Naive thymus-derived CD4-positive, alpha-beta T cell (primary cell): Measurements from ENCODE around the gene TMEM63C. TPM values are rescaled to one million over a fixed set of nuclear protein-coding genes. Genes with fewer than 3 reads are reported as not detected.

Experiments
- ATAC-seq: fragments of 150-1000 bp; cut with Tn5 transposase; 2 replicates; pipeline ENCODE4 v1.10.0; 2021; ENCODE audit warnings: mild to moderate bottlenecking, moderate library complexity
- CTCF ChIA-PET: fragments of 350-600 bp; sonication (Branson Sonifier 250); formaldehyde crosslinking; loops from one replicate; lab custom pipeline; 2021; ENCODE audit warnings: antibody characterized with exemption; lab: Charles Lee
- POLR2A ChIA-PET: fragments of 350-600 bp; sonication (Branson Sonifier 250); formaldehyde crosslinking; loops from one replicate; lab custom pipeline; 2021; ENCODE audit warnings: antibody characterized with exemption, inconsistent platforms; lab: Charles Lee
- DNase-seq, 9 donors: peaks; one replicate each; pipeline versions ENCODE4 v3.0.0 to v3.0.0-alpha.2; 2020 to 2022; ENCODE audit warnings: mixed read lengths in 1 of 9
- H3K27ac ChIP-seq: one replicate; pipeline ENCODE4 v1.7.0; 2013; ENCODE audit warnings: mild to moderate bottlenecking, low read depth, low read length, moderate library complexity
- H3K27me3 ChIP-seq, 2 donors: one replicate each; pipeline ENCODE4 v1.7.0; 2013; ENCODE audit warnings: low read length in 2 of 2, mild to moderate bottlenecking in 2 of 2, moderate library complexity in 2 of 2; ENCODE audit not compliant: control insufficient read depth in 2 of 2, insufficient read depth in 2 of 2
- H3K36me3 ChIP-seq, 3 experiments: 1 replicate in 2 of 3; 2 replicates in 1 of 3; pipeline ENCODE4 v1.7.0; 2013; ENCODE audit warnings: low read length in 3 of 3, mild to moderate bottlenecking in 3 of 3, moderate library complexity in 1 of 3; ENCODE audit not compliant: insufficient read depth in 3 of 3, control insufficient read depth in 2 of 3
- H3K4me1 ChIP-seq, 2 donors: one replicate each; pipeline ENCODE4 v1.7.0; 2013; ENCODE audit warnings: low read length in 2 of 2, mild to moderate bottlenecking in 2 of 2, moderate library complexity in 1 of 2; ENCODE audit not compliant: control insufficient read depth in 2 of 2, insufficient read depth in 2 of 2
- H3K4me3 ChIP-seq: 2 replicates; pipeline ENCODE4 v1.7.0; 2013; ENCODE audit warnings: mild to moderate bottlenecking, low read length
- H3K9me3 ChIP-seq, 3 experiments: 1 replicate in 2 of 3; 2 replicates in 1 of 3; pipeline ENCODE4 v1.7.0; 2013; ENCODE audit warnings: low read length in 3 of 3; ENCODE audit not compliant: control insufficient read depth in 2 of 3
- H3K27ac Mint-ChIP-seq, 9 donors: one replicate each; pipeline ENCODE4 v1.8.0; 2020 to 2022; ENCODE audit warnings: mixed read lengths in 9 of 9, mild to moderate bottlenecking in 8 of 9, moderate library complexity in 5 of 9, inconsistent platforms in 2 of 9
- H3K27me3 Mint-ChIP-seq, 5 donors: one replicate each; pipeline ENCODE4 v1.8.0; 2021 to 2022; ENCODE audit warnings: mixed read lengths in 5 of 5, mild to moderate bottlenecking in 1 of 5
- H3K36me3 Mint-ChIP-seq, 5 donors: one replicate each; pipeline ENCODE4 v1.8.0; 2020 to 2022; ENCODE audit warnings: mixed read lengths in 5 of 5, mild to moderate bottlenecking in 3 of 5, inconsistent platforms in 1 of 5
- H3K4me1 Mint-ChIP-seq, 7 donors: one replicate each; pipeline ENCODE4 v1.8.0; 2020 to 2022; ENCODE audit warnings: mixed read lengths in 7 of 7, mild to moderate bottlenecking in 3 of 7, inconsistent platforms in 1 of 7
- H3K4me3 Mint-ChIP-seq, 10 donors: one replicate each; pipeline ENCODE4 v1.8.0; 2020 to 2022; ENCODE audit warnings: mild to moderate bottlenecking in 10 of 10, mixed read lengths in 10 of 10, moderate library complexity in 6 of 10, inconsistent platforms in 2 of 10
- H3K9me3 Mint-ChIP-seq, 11 donors: one replicate each; pipeline ENCODE4 v1.8.0; 2020 to 2022; ENCODE audit warnings: mixed read lengths in 11 of 11, mild to moderate bottlenecking in 4 of 11, inconsistent platforms in 1 of 11, moderate library complexity in 1 of 11
- intact Hi-C, 2 donors: fragments of 100-400 bp; cut with micrococcal nuclease; formaldehyde crosslinking; loops; one replicate each; pipeline ENCODE4 v1.15.1; 2023
- polyA plus RNA-seq, 2 donors: library from polyadenylated mRNA; unstranded; fragments of 300-500 nt; fragmentation: Illumina TruSeq; gene quantifications; one replicate each; pipeline ENCODE4 v1.2.3, GENCODE V29; 2021
- total RNA-seq, 6 experiments: library from RNA in 5 of 6; stranded (reverse) in 5 of 6; gene quantifications; 1 replicate in 5 of 6; 2 replicates in 1 of 6; pipeline ENCODE4 v1.2.3 and lab custom pipeline; 2021 to 2026

TMEM63C gene
- total and polyA plus RNA-seq, 7 experiments from 2014 or later, result 0.46 to 4.9 (median 0.80) TPM; not detected in 2

DNA sequence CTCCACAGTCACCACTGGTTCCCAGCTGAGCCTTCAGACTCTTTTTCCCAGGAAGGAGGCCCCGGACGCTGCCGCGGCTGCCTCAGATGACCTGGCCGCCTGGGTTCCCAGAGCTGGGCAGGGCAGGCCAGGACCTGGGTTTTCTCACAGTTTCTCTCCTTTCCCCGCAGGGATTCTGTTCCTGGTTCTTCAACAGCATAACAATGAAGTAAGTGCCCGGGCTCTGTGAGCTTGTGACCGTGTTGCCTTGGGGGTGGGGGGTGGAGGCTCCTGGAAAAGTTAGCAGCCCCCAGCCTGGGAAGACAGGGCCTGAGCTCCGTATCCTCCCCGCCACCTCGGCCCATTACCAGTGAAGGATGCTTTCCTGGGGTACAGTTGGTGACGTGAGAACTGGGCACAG, 43.7 kb downstream of the TMEM63C start:
- H3K27ac ChIP-seq, result no peak overlapping the region
- H3K36me3 ChIP-seq, result no peaks in the 10 kb centered on the region
- DNase-seq (no peak), ATAC-seq (no peak)
- no peak overlapping the region for H3K4me3 ChIP-seq
- H3K27me3 ChIP-seq, result no peaks in the 10 kb centered on the region
- H3K4me1 ChIP-seq, result no peaks in the 10 kb centered on the region
- Mint-ChIP-seq H3K36me3 (peaks cover 0 to 4% (median 0%) of the 10 kb centered on the region in 5 donors), H3K9me3 (peaks cover 0 to 2% (median 0%) of the 10 kb centered on the region in 11 donors), H3K4me3 (no peak overlapping the region), H3K27me3 (peaks cover 0 to 9% (median 0%) of the 10 kb centered on the region in 5 donors), H3K27ac (no peak overlapping the region), H3K4me1 (no peaks in the 10 kb centered on the region)
- ChIA-PET CTCF (no interaction called here), POLR2A (no interaction called here)
- intact Hi-C loops, result no loop called here
- H3K9me3 ChIP-seq, result no peaks in the 10 kb centered on the region

DNA sequence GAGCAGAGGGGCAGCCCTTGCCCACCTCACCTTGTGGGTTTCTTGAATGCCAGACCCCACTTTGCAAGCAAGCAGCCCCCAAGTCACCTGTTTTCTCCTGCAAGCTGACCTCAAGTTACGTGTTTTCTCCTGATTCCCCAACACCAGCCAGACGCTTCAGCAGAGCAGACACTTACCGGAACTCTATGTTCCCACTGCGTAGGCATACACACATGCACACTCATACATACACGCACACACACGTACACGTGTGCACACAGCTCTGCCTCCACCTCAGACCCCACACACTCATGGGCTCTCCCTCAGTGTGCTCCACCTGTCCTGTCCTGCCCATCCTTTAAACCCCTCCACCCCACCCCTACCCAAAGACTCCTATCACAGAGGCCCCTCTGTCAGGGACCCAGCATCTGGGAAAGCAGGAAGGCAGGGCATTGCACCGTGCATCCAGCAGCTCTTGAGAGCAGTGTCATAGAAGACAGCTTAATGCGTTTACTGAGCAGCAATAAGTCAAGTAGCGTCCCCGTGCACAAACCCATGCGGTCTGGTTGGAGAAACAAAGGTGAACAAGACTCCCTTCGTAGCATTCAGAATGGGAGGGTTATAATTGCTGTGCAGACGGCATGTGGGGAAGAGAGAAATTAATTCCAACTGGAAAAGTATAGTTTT, 44.4 kb downstream of the TMEM63C start:
- Histone ChIP-seq H3K27me3 (no peaks in the 10 kb centered on the region), H3K9me3 (peaks cover 0 to 3% (median 0%) of the 10 kb centered on the region in 3 experiments), H3K36me3 (no peaks in the 10 kb centered on the region), H3K27ac (no peak overlapping the region), H3K4me3 (no peak overlapping the region), H3K4me1 (no peaks in the 10 kb centered on the region)
- CTCF ChIA-PET, result no interaction called here
- DNase-seq, result no peak
- ATAC-seq, result no peak
- Mint-ChIP-seq H3K9me3 (peaks cover 0 to 4% (median 0%) of the 10 kb centered on the region in 11 donors), H3K4me1 (no peaks in the 10 kb centered on the region), H3K27ac (no peak overlapping the region), H3K27me3 (peaks cover 0 to 9% (median 0%) of the 10 kb centered on the region in 5 donors), H3K4me3 (no peak overlapping the region), H3K36me3 (peaks cover 0 to 4% (median 0%) of the 10 kb centered on the region in 5 donors)
- POLR2A ChIA-PET, result no interaction called here
- intact Hi-C loops, result no loop called here

DNA sequence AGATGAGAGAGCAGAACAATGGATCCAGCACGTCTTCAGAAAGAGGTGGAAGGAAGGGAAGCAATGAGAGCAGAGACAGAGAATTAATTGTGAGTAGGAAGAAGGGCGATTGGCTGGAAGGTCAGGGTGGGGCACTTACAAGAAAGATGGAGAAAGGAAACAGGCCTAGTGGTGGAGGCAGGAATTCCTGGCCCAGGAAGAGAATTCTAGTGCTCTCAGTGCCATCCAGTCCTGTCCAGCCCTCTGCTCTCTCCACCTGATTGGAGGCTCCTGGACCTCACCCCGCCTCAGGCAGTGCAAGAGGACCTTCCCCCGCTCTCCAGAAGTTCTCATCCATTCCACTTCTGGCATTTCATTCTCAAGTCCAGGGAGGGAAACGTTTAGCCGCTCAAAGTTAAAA, 46.5 kb downstream of the TMEM63C start:
- Histone ChIP-seq H3K27ac (no peak overlapping the region), H3K9me3 (peaks cover 0 to 4% (median 0%) of the 10 kb centered on the region in 3 experiments), H3K36me3 (no peaks in the 10 kb centered on the region), H3K4me3 (no peak overlapping the region), H3K27me3 (no peaks in the 10 kb centered on the region), H3K4me1 (no peaks in the 10 kb centered on the region)
- Mint-ChIP-seq H3K27ac (no peak overlapping the region), H3K27me3 (peaks cover 0 to 9% (median 0%) of the 10 kb centered on the region in 5 donors), H3K4me3 (no peak overlapping the region), H3K9me3 (peaks cover 0 to 6% (median 0%) of the 10 kb centered on the region in 11 donors), H3K4me1 (no peaks in the 10 kb centered on the region), H3K36me3 (peaks cover 0 to 4% (median 0%) of the 10 kb centered on the region in 5 donors)
- DNase-seq (no peak), ATAC-seq (no peak)
- intact Hi-C loops, result no loop called here
- ChIA-PET POLR2A (no interaction called here), CTCF (interaction anchor here (0.7 kb wide), 1 partner anchor 546 kb away, joined by 3 read pairs; no protein-coding TSS in a partner anchor)

DNA sequence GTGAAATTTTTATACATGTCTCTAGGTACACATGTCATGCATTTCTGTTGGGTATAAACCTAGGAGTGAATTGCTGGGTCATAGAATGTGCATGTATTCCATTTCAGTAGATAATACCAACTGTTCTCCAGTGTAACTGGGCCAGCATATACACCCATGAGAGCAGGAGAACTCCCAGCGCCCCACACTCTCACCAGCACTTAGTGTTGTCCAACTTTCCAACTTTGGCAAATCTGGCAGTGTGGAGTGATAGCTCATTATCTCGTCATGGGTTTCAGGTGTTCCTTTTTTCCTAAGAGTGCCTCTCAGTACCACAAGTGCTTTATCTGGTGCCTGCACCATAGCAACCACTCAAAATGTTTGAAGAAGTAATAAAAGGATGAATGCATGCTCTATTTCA, 49.3 kb downstream of the TMEM63C start:
- no peaks in the 10 kb centered on the region for H3K4me1 Mint-ChIP-seq
- peaks cover 0 to 6% (median 0%) of the 10 kb centered on the region in 11 donors for H3K9me3 Mint-ChIP-seq
- H3K4me3 Mint-ChIP-seq, result no peak overlapping the region
- H3K36me3 Mint-ChIP-seq, result peaks cover 0 to 4% (median 0%) of the 10 kb centered on the region in 5 donors
- no peak for ATAC-seq
- H3K27me3 Mint-ChIP-seq, result peaks cover 0 to 9% (median 0%) of the 10 kb centered on the region in 5 donors
- Histone ChIP-seq H3K9me3 (peaks cover 0 to 4% (median 0%) of the 10 kb centered on the region in 3 experiments), H3K4me3 (no peak overlapping the region), H3K4me1 (no peaks in the 10 kb centered on the region), H3K27ac (no peak overlapping the region), H3K36me3 (no peaks in the 10 kb centered on the region), H3K27me3 (no peaks in the 10 kb centered on the region)
- ChIA-PET POLR2A (no interaction called here), CTCF (no interaction called here)
- intact Hi-C loops, result no loop called here
- DNase-seq, result no peak
- no peak overlapping the region for H3K27ac Mint-ChIP-seq

DNA sequence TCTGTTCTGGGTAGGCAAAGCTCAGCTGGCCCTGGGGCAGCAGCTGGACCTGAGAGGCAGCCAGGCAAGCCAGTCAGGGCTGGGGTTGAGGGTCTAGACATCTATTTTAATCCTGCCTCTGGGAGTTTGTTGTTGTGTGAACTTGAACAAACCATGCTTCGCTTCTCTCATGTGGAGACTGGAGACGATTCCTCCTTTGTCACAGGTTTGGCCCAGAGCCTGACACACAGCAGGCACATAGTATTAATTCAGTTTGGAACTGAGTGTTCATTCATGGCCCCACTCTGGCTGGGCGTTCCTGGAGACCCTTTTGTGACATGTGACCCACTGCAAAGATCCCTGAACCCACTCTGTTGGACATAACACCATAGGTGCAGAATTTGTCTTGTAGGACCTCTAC, 50.1 kb downstream of the TMEM63C start:
- H3K27ac ChIP-seq, result no peak overlapping the region
- H3K4me1 ChIP-seq, result no peaks in the 10 kb centered on the region
- no peak overlapping the region for H3K27ac Mint-ChIP-seq
- POLR2A ChIA-PET, result no interaction called here
- H3K27me3 ChIP-seq, result no peaks in the 10 kb centered on the region
- H3K9me3 Mint-ChIP-seq, result peaks cover 0 to 6% (median 0%) of the 10 kb centered on the region in 11 donors
- H3K4me3 Mint-ChIP-seq, result no peak overlapping the region
- H3K36me3 Mint-ChIP-seq, result peaks cover 0 to 4% (median 0%) of the 10 kb centered on the region in 5 donors
- peaks cover 0 to 9% (median 0%) of the 10 kb centered on the region in 5 donors for H3K27me3 Mint-ChIP-seq
- CTCF ChIA-PET, result interaction anchor here (1.2 kb wide), 1 partner anchor 286 kb away, joined by 3 read pairs; no protein-coding TSS in a partner anchor
- DNase-seq, result no peak
- no peak overlapping the region for H3K4me3 ChIP-seq
- peaks cover 0 to 4% (median 0%) of the 10 kb centered on the region in 3 experiments for H3K9me3 ChIP-seq
- intact Hi-C loops, result no loop called here
- ATAC-seq, result no peak
- H3K4me1 Mint-ChIP-seq, result no peaks in the 10 kb centered on the region
- no peaks in the 10 kb centered on the region for H3K36me3 ChIP-seq

DNA sequence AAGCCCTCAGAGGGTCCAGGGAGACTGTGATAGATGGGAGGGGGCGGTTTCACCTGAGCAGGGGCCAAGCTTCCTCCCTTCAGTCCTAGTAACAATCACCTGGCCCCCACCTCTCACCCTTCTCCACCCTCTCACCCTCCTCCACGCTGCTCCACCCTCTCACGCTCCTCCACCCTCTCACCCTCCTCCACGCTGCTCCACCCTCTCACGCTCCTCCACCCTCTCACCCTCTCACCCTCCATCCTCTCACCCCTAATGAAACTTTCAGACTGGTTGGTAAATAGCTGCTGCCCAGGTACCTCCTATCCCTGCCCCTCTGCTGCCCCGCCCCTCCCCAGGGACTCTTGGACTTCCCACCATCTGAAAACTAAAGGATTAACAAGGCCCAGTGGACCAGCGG, 55.2 kb downstream of the TMEM63C start:
- no peak overlapping the region for H3K27ac Mint-ChIP-seq

DNA sequence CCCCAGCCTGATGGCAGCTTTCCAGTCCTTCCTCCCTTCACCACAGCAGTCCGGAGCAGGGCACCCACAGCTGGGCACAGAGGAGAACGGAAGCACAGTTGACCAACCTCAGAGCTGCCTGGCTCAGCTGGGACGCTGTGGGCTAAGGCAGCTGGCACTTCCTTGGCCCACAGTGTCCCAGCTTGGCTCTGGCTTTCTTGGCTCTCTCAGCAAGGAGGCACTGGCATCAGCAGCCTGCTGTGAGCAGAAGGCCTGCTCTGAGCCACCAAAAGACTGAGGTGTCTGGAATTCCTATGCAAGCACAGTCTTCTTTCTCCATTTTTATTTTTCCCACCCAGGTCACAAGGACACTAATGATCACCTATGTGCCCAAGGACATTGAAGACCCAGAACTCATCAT, 56.8 kb downstream of the TMEM63C start:
- Mint-ChIP-seq H3K27ac (no peak overlapping the region), H3K27me3 (no peaks in the 10 kb centered on the region), H3K36me3 (no peaks in the 10 kb centered on the region), H3K4me1 (peaks cover 0 to 1% (median 0%) of the 10 kb centered on the region in 7 donors), H3K4me3 (no peak overlapping the region), H3K9me3 (no peaks in the 10 kb centered on the region)
- DNase-seq, result no peak
- ATAC-seq, result no peak
- H3K27ac ChIP-seq, result no peak overlapping the region
- H3K4me1 ChIP-seq, result no peaks in the 10 kb centered on the region
- intact Hi-C loops, result no loop called here
- no peaks in the 10 kb centered on the region for H3K36me3 ChIP-seq
- H3K27me3 ChIP-seq, result no peaks in the 10 kb centered on the region
- ChIA-PET POLR2A (no interaction called here), CTCF (no interaction called here)
- H3K4me3 ChIP-seq, result no peak overlapping the region
- H3K9me3 ChIP-seq, result no peaks in the 10 kb centered on the region

More for the DNA sequence above, 55.2 kb downstream of the TMEM63C start:
- H3K27me3 Mint-ChIP-seq, result no peaks in the 10 kb centered on the region
- no peak overlapping the region for H3K4me3 Mint-ChIP-seq
- Histone ChIP-seq H3K27me3 (no peaks in the 10 kb centered on the region), H3K27ac (no peak overlapping the region), H3K9me3 (no peaks in the 10 kb centered on the region), H3K36me3 (no peaks in the 10 kb centered on the region), H3K4me1 (no peaks in the 10 kb centered on the region), H3K4me3 (no peak overlapping the region)
- no peak for ATAC-seq
- POLR2A ChIA-PET, result no interaction called here
- peaks cover 0 to 1% (median 0%) of the 10 kb centered on the region in 7 donors for H3K4me1 Mint-ChIP-seq
- H3K36me3 Mint-ChIP-seq, result no peaks in the 10 kb centered on the region
- no peak for DNase-seq
- intact Hi-C loops, result no loop called here
- CTCF ChIA-PET, result no interaction called here
- peaks cover 0 to under 1% (median 0%) of the 10 kb centered on the region in 11 donors for H3K9me3 Mint-ChIP-seq
